IPS-NIHi7 (cell line): ENCODE measurements around the gene PRICKLE3.
A peak's percentile ranks its signal among the peaks of the same experiment; 100 is the strongest.

Experiments
- DNase-seq: peaks from one replicate; pipeline ENCODE4 v3.0.0; 2012; ENCODE audit warnings: mixed read lengths; ENCODE audit errors: extremely low spot score

The PRICKLE3 gene

GRCh38 chrX:49186125-49187027 lies at the start of gene PRICKLE3:
TSS of gene PRICKLE3 (minus strand) at chrX:49186373. CDS start at chrX:49186297, 76 bp downstream.
- DNase-seq = no peak

DNA sequence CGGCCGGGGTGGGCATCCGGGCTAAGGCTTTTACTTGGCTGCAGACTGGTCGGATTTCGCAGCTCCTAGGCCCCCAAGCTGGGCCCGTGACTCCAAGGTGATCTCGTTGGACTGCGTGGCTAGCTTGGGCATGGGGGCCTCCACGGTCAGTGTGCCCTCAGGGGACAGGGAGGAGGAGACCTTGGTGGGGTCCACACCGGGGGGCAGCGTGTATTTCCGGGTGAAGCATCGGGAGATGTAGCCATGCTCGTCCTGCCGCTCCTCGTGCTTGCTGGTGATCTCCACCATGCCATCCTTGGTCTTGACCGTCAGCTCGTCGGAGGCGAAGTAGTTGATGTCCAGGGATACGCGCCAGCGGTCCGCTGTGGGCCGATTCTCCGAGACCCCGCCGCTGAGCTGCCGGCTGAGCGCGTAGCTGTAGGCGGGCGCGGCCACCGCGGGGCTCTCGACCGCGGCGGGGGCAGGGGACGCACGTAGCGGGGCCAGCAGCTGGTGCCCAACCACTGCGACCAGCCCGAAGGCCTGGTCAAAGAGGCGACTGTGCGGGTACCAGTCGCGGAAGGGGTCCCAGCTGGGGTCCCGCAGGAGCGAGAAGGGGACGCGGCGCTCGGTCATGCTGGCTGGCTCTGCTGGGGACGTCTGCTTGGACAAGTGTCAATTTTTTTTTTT lies 47.8 kb upstream of the PRICKLE3 start:
- no peak for DNase-seq

DNA sequence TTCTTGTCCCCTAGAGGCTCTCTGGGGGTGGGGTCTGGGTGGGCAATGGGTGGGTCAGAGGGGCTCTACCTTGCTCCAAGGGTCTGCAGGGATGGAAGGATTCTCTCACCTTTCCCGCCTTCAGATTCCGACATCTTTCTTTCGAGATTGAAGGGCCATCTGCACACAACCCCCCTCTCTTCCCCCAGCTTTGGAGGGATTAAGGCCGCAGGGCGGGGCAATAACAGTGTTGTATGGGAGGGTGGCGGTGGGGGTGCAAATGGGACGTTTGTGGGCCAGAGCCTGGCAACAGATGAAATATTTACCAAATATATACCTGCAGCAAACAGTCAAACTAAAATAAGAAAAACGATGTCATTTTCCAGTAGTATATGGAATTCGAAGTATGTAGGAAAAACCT lies 47.0 kb upstream of the PRICKLE3 start, which contains the start of gene CACNA1F:
Gene CACNA1F (minus strand): TSS at position 165 of the 400 bp plus-strand sequence. CDS start 31 bp downstream, at position 134.
- no peak for DNase-seq

GRCh38 chrX:49232525-49232924 lies 46.4 kb upstream of the PRICKLE3 start:
- no peak for DNase-seq

DNA sequence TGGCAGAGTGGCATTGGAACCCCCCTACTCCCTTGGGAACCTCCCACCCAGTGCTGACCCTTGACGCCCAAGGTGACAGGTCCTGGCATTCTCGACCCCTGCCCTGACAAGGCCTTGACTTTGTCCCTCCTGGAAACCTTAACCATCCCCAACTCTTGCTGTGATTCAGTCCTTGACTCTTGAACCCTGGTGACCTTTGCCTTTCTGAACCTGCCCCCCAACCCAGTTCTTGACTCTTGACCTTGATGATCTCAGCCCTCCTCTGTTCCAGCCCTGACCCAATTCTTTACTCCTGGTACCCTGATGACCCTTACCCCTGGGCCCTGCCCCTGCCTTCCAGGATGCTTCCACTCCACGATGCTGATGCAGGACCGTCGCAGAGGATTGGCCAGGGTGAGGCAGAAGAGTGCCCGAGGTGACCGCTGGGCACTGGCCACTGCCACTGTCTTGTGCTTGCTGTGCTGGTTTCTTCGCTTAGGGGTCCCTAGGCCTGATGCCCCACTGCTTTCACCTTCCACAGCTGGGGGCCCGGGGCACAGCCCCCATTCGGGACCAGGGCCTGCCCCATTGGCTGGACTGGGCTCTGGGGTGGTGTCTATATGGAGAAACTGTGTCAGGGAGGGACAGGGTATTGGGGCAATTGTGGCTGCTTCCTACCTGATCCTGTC lies 45.3 kb upstream of the PRICKLE3 start:
- DNase-seq = no peak

DNA sequence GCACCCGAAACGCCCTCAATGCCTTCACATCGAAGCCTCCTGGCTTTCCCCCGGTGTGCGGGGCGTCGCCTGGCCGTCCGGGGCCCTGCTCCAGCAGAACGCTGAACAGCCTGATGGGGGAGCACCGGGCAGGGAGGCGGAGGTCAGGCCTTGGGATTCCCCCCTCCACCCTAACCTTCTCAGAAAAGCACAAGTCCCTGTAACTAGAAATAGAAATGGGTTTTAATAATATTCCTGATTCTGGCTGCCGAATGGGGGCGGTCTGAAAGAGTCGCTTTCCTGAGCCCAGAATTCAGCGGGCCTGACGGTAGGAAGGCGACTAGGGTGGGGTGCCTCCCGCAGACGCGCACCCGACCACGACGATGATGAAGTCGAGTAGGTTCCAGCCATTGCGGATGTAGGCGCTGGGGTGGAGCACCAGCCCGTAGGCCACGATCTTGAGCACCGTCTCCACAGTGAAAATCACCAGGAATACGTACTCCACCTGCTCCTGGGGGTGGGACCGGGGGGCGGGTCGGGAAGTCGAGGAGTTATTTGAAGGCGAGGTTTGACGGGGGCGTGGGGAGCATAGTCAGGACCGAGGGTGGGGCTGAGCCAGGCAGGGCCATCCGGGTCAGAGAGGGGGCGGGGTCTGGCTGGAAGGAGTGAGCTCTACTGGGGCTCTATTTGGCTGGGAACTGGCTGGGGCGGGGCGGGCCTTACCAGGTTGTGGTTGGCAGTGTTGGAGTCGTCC lies 44.5 kb upstream of the PRICKLE3 start:
- DNase-seq = peak; percentile 82

- DNase-seq = no peak
Measured at GRCh38 chrX:49228185-49228584, 42.0 kb upstream of the PRICKLE3 start.

GRCh38 chrX:49227726-49228125 lies 41.6 kb upstream of the PRICKLE3 start:
- no peak for DNase-seq

GRCh38 chrX:49226946-49227345 lies 40.8 kb upstream of the PRICKLE3 start:
- DNase-seq = no peak

- DNase-seq = no peak
Measured at GRCh38 chrX:49225858-49226257, 39.7 kb upstream of the PRICKLE3 start.

DNA sequence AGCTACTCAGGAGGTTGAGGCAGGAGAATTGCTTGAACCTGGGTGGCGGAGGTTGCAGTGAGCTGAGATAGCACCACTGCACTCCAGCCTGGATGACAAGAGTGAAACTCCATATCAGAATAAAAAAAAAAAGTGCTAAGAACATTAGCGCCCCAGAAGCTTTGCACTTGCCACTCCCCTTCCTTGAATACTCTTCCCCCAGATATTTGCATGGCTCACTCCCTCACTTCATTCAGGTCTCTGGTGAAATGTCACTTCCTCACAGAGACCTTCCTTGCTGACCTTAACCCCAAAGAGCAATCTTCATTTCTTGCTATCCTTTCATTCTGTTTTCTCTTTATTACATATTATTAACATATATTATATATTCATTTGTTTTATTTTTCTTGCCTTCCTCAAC lies 35.7 kb upstream of the PRICKLE3 start:
- DNase-seq = no peak

- no peak for DNase-seq
Measured at GRCh38 chrX:49220100-49220499, 33.9 kb upstream of the PRICKLE3 start.

DNA sequence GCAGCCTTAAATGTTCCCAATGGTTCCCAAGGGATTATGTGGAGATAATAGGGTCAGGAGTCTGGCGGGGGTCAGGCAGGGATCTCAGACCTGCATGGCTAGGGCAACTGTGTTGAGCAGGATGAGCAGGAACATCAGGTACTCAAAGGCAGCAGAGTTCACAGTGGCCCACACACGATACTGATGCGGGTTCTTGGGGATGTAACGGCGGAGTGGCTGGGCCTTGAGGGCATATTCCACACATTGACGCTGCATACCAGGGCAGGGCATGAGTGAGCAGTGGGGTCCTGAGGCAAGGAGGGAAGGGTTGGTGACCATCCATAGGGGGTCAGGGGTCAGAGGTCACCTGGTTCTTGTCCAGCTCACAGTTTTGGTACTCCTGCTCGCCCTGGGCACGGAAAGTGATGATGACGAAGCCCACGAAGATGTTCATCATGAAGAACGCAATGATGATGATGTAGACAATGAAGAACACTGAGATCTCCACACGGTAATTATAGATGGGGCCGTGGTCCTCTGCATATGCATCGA lies 28.9 kb upstream of the PRICKLE3 start:
- DNase-seq = no peak

GRCh38 chrX:49214416-49214815 lies 28.2 kb upstream of the PRICKLE3 start:
- DNase-seq = no peak

GRCh38 chrX:49212861-49213260 lies 26.7 kb upstream of the PRICKLE3 start:
- no peak for DNase-seq

- no peak for DNase-seq
Measured at GRCh38 chrX:49212209-49212608, 26.0 kb upstream of the PRICKLE3 start.

DNA sequence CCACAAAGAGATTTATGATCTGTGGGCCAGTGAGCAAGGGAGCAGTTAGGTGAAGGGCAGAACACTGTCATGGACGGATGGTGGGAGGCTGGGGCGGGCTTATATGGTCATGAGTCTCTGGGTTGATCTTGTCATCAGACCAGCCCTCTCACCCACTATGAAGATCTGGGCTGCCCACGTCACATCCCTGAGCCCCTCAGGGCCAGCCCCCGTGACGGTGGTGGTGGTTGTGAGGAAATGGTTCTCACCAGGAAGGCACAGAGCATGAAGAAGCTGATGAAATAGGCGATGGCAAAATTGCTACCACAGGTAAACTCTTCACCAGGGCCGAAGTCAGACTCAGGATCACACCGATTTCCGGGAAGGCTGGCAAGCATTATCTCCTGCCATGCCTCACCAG lies 24.9 kb upstream of the PRICKLE3 start:
- DNase-seq = no peak

DNA sequence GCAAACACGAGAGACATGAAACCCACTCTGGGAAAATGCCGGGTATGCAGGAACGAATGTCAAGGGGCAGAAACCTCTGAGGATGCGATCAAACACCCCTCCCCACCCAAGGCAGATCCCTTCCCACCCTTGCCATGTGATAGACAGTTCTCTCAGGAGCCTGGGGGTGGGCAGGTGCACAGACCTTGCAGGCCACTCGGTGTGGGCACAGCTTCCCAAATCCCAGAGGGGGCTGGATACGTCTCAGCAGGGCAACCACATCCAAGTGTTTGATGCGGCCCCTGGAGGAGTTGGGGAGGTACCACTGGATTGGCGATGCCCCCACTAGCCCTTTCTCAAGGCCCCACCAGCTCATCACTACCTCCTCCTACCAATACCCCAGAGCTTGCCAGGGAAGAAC lies 24.2 kb upstream of the PRICKLE3 start:
- no peak for DNase-seq

DNA sequence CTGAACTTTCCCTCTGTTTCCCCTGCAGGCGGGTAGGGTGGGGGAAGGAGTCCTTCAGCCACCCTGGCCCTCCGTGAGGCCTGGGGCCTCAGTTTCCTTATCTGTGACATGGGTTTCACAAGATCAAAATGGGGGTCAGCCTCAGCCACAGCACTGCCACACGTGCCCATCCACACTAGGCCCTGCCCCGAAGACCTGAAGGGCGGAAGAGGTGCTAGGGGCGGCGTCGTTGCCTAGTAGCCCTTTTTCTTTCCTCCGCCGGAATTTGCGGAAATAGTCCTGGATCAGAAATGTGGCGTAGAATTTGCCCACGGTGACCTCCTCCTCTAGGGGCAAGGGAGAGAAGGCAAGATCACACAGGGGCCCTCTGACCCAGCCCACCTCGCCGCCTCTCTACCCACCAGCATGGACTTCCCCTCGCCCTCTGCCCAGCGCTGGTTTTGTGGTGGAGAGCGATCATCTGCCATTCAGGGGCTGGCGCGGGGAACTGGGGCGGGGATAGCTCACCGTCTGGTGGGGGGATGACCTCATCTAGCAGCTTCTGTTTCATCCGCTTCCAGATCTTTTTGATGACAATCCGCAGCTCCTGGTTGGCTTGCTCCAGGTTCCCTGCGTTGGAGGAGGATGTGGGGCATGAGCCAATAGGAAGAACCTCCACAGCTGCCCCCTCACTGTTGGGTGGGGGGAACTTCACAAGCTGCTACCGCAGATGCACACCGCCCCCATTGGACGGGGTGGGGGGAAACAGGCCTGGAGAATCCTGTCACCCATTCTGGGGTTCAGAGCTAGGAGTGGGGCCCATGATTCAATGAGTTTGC lies 23.5 kb upstream of the PRICKLE3 start:
- peak; percentile 58 for DNase-seq

DNA sequence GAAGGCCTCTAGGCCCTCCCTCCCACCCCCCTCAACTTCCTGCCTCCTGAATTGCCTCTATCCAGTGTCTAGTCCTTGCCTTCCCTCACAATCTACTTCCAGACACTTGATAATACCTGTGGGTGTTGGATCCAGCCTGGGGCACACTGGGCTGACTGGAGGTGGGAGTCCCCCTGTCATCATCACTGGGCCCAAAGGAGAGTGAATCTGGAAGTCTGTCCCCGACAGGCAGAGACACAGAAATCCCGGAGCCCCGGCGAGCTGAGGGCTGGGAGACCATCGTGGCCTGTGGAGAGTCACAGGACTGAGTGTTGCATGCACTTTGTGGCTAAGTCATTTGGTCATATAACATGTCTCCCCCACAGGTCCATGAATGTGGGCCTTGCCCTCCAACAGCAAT lies 22.2 kb upstream of the PRICKLE3 start:
- no peak for DNase-seq

DNA sequence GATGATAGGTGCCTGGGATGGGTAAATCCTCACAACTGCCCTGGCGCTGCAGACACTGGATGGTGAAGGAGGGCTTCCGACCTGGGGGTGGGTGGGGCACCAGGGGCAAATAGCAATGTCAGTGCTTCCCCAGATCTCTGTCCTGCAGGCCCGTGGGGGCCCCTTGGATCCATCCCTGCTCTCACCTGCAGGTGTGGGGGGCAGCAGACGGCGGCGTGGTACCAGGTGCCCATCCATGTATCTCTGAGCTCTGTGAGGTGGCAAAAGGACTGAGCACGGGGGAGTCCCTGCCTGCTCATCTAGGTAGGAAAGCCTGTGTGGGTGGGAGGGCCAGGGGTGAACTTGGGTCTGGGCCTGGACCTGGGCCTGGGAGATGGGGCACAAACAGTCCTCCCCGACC lies 20.4 kb upstream of the PRICKLE3 start:
- no peak for DNase-seq
